ENCODE results near the gene GTF2B.
"Not testable (repeated sequence)": the region's sequence is repeated elsewhere in the genome, so short reads cannot be mapped to it uniquely, and the experiment has no call there.

The GTF2B gene

DNA sequence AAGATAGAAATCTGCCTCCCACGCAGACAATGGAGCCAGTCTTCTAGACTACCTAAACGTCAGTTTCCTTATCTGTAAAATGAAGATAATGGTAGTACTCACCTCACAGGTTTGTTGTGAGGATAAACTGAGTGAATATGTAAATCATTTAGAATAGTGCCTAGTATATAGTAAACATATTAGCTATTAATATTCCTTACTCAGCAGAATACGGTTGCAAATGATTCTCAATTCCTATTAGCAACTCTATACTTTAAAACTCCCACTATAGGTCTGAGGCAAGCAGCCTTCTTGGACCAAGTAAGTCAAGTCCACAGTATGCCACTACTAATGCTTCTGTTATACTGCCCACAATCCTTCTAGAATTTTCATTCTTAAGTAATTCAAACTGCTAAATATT is 5.4 kb downstream of the GTF2B start:
- Histone ChIP-seq H3K27me3 (ENCODE audit: insufficient read depth, poor library complexity, severe bottlenecking) (no peaks in the 10 kb centered on the region), H3K4me3 (replicated peaks; ENCODE audit: insufficient read depth, low read length) (no peak overlapping the region), H3K27ac (replicated peaks) (no peak overlapping the region)
- DNase-seq (ENCODE audit: low read depth in 1 of 2, low spot score in 1 of 2) = no peak
- TF ChIP-seq CTCF (IDR thresholded peaks at IDR 0.05; ENCODE audit: insufficient read depth, low read length) (no peak), GABPA (IDR thresholded peaks at IDR 0.05; ENCODE audit: low read depth) (no peak), REST (IDR thresholded peaks at IDR 0.05; ENCODE audit: insufficient replicate concordance, low read depth) (no peak)

DNA sequence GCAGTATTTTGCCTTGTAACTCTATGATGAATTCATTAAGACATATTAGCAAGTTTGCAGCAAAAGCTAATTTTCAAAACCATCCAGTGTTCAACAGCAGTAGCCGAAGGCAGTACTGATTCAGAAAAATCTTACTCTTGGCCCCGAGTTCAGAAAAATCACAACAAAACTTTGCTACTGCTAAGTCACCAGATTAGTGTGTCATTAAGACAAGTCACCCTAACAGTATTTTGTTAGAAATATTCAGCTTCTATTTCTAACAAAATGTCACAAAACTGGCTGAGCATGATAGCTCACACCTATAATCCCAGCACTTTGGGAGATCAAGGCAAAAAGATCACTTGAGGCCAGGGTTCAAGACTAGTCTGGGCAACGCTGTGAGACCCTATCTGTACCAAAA is 8.2 kb downstream of the GTF2B start:
- H3K27me3 ChIP-seq (ENCODE audit: insufficient read depth, poor library complexity, severe bottlenecking) = no peaks in the 10 kb centered on the region
- no peak overlapping the region for H3K27ac ChIP-seq (replicated peaks)
- H3K4me3 ChIP-seq (replicated peaks; ENCODE audit: insufficient read depth, low read length) = no peak overlapping the region
- no peak for TF ChIP-seq GABPA (IDR thresholded peaks at IDR 0.05; ENCODE audit: low read depth)
- no peak for TF ChIP-seq SPI1 (IDR thresholded peaks at IDR 0.05; ENCODE audit: borderline replicate concordance, low read depth)
- no peak for TF ChIP-seq POLR2AphosphoS5 (IDR thresholded peaks at IDR 0.05; ENCODE audit: low read depth)
- TF ChIP-seq CTCF (IDR thresholded peaks at IDR 0.05; ENCODE audit: insufficient read depth, low read length) = no peak
- TF ChIP-seq REST (IDR thresholded peaks at IDR 0.05; ENCODE audit: insufficient replicate concordance, low read depth) = no peak
- DNase-seq (ENCODE audit: low read depth in 1 of 2, low spot score in 1 of 2) = no peak

DNA sequence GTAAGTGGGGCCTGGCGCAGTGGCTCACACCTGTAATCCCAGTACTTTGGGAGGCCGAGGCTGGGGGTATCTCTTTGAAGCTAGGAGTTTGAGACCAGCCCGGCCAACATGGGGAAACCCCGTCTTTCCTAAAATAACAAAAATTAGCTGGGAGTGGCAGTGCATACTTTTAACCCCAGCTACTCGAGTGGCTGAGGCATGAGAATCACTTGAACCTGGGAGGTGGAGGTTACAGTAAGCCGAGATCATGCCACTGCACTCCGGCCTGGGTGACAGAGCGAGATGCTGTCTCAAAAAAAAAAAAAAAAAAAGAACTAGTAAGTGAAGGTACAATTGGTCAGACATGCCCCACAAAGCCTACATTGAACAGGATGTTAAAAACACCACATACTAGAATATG is 10.7 kb downstream of the GTF2B start:
- not testable (repeated sequence) for DNase-seq (ENCODE audit: low read depth in 1 of 2, low spot score in 1 of 2); H3K4me3 ChIP-seq (replicated peaks; ENCODE audit: insufficient read depth, low read length); H3K27me3 ChIP-seq (ENCODE audit: insufficient read depth, poor library complexity, severe bottlenecking); H3K27ac ChIP-seq (replicated peaks)

DNA sequence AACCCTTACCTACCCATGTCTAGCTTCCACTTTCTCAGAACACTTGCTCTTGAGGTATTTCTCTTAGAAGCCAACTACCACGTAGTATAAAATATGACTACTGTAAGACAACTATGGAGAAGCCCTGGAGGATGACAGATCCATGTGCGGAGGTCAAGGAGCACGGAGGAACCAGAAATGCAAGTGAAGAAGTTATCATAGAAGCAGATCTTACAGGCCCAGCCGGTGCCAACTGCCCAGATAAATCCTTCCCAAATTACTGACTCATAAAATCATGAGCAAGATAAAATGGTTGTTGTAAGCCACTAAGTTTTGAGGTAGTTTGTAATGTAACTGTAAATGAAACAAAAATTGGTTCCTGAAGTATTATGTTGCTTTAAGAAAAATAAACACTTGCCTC is 12.6 kb downstream of the GTF2B start:
- TF ChIP-seq REST (IDR thresholded peaks at IDR 0.05; ENCODE audit: insufficient replicate concordance, low read depth) (no peak), SPI1 (IDR thresholded peaks at IDR 0.05; ENCODE audit: borderline replicate concordance, low read depth) (no peak), CTCF (IDR thresholded peaks at IDR 0.05; ENCODE audit: insufficient read depth, low read length) (no peak), GABPA (IDR thresholded peaks at IDR 0.05; ENCODE audit: low read depth) (no peak), POLR2AphosphoS5 (IDR thresholded peaks at IDR 0.05; ENCODE audit: low read depth) (no peak)
- no peak for DNase-seq (ENCODE audit: low read depth in 1 of 2, low spot score in 1 of 2)
- Histone ChIP-seq H3K4me3 (replicated peaks; ENCODE audit: insufficient read depth, low read length) (no peak overlapping the region), H3K27ac (replicated peaks) (no peak overlapping the region), H3K27me3 (ENCODE audit: insufficient read depth, poor library complexity, severe bottlenecking) (no peaks in the 10 kb centered on the region)

All from HL-60 (cell line).